ENCODE results near the gene CMPK1. TPM values are rescaled to one million over a fixed set of nuclear protein-coding genes. Genes with fewer than 3 reads are reported as not detected.

The CMPK1 gene
- total and polyA plus RNA-seq, 2 of the 8 experiments (the other 6 are each of a cell fraction or from before 2014, with no cell fraction given) = 6.0 to 36.9 TPM

DNA sequence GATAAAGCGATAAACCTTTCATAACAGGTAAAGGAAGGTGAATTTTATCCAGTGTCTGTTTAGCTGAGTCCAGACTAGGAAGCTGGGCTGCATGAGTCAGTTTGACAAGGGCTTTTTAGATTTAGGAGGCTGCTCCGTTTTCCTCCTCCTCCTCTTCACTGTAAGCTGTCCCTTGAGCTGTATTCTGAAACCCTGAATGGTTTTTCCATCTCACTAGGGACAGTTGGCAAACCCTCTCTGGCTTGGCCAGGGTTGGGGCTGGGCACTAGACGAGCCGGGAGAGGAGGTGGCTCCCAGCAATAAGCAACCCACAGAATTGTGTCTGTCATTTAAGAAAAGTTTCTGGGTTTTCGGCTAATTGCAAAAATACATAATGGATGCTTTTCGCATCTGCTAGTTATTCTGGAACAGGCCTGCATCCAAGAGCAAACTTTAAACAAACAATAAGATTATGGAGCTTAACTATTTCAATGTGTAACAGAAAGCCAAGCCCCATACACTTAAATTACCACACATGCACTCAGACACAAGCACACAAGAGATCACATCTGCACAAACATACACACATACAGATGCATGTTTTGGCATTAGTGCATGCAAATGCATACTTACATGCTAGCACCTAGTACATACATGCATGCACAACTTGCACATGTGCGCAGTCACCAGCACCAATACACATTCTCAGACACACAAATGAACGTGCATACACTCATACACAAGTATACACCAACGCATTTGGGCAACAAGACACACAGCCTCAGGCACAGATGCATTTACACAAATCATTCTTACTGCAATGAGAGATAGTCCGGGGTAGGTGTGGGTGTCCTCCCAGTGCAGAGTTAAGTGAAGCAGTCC, 54.7 kb downstream of the CMPK1 start:
- H3K14ac ChIP-seq (ENCODE audit: insufficient read length) = no peak overlapping the region
- no peaks in the 10 kb centered on the region for H3K4me1 ChIP-seq (replicated peaks in 1 of 4; ENCODE audit: control insufficient read depth in 3 of 4, insufficient read depth in 4 of 4, low read length in 3 of 4)
- no peak overlapping the region for H3K4me3 ChIP-seq (ENCODE audit: extremely low read depth in 1 of 4, insufficient read depth in 2 of 4, low read depth in 3 of 4, low read length in 4 of 4)
- H3K27ac ChIP-seq (ENCODE audit: low read depth, low read length) = no peak overlapping the region
- no peaks in the 10 kb centered on the region for H3K23me2 ChIP-seq (ENCODE audit: low read depth, low read length)
- H4K91ac ChIP-seq (replicated peaks; ENCODE audit: insufficient read length, low read length) = no peak overlapping the region
- no peaks in the 10 kb centered on the region for H3K36me3 ChIP-seq (ENCODE audit: control insufficient read depth in 2 of 4, insufficient read depth in 4 of 4, low read length in 3 of 4)
- FAIRE-seq = no peak
- POLR2A ChIA-PET (ENCODE audit: partially characterized antibody) = interaction anchor here (0.9 to 1.4 kb wide), 2 partner anchors 42 to 47 kb away, joined by 3 read pairs; no protein-coding TSS in a partner anchor
- no peak overlapping the region for H3K4me2 ChIP-seq (ENCODE audit: insufficient read depth in 1 of 2, low read depth in 2 of 2, low read length in 2 of 2)
- 61% methylated on average over 10 of the region's 10 CpGs; no CpG with 5 or more reads in 1 of the 2 experiments for WGBS, 2 experiments (ENCODE audit: extremely low coverage in 1 of 2, insufficient coverage in 1 of 2, insufficient read length in 1 of 2, insufficient replicate concordance in 2 of 2, low coverage in 1 of 2, low lambda C conversion rate in 2 of 2, missing lambda C conversion rate in 1 of 2)
- peaks cover 0 to 2% (median 0%) of the 10 kb centered on the region in 4 experiments; a peak in 2 of 7 replicates for H3K27me3 ChIP-seq (replicated peaks in 1 of 4; ENCODE audit: control insufficient read depth in 3 of 4, extremely low read depth in 1 of 4, insufficient read depth in 3 of 4, low read length in 3 of 4)
- TF ChIP-seq HDAC2 (IDR thresholded peaks at IDR 0.05; ENCODE audit: borderline replicate concordance in 1 of 2, low read depth in 2 of 2, low read length in 2 of 2) (no peak), TAF1 (IDR thresholded peaks at IDR 0.05; ENCODE audit: low read depth, low read length) (no peak)
- no peak overlapping the region for H2AFZ ChIP-seq (ENCODE audit: low read length)
- CTCF ChIA-PET (ENCODE audit: partially characterized antibody) = interaction anchor here (0.5 to 7.0 kb wide), 40 partner anchors 8 to 1018 kb away, joined by 3 to 139 read pairs (median 4); partner anchors contain the start of genes CMPK1 and FOXD2
- peaks cover 0 to 3% of the 10 kb centered on the region in 2 experiments for H4K20me1 ChIP-seq (replicated peaks in 1 of 2; ENCODE audit: control insufficient read depth in 1 of 2, insufficient read depth in 2 of 2, low read length in 2 of 2)
- no peak for DNase-seq (ENCODE audit: low read depth in 1 of 2, low spot score in 2 of 2)
- no peak overlapping the region for H2BK120ac ChIP-seq (replicated peaks; ENCODE audit: low read depth, low read length)
- no peaks in the 10 kb centered on the region for H3K79me2 ChIP-seq (ENCODE audit: control insufficient read depth in 1 of 2, insufficient read depth in 2 of 2, low read length in 2 of 2)
- no peak overlapping the region for H3K23ac ChIP-seq (ENCODE audit: insufficient read length)
- H3K9me3 ChIP-seq (ENCODE audit: insufficient read depth in 2 of 2, low read depth in 1 of 2, low read length in 1 of 2) = no peaks in the 10 kb centered on the region
- H4K8ac ChIP-seq (ENCODE audit: extremely low read depth, insufficient read depth, low read length) = no peak overlapping the region
- no peak overlapping the region for H3K9ac ChIP-seq (replicated peaks in 1 of 4; ENCODE audit: extremely low read depth in 1 of 4, low read depth in 3 of 4, low read length in 3 of 4)
- no peak overlapping the region for H2AK5ac ChIP-seq (ENCODE audit: low read depth, low read length)
- no peak overlapping the region for H2BK20ac ChIP-seq (ENCODE audit: low read length)
- H3K79me1 ChIP-seq (ENCODE audit: low read depth, low read length) = no peaks in the 10 kb centered on the region
- H2BK15ac ChIP-seq (ENCODE audit: low read length) = no peak overlapping the region
- H4K5ac ChIP-seq (ENCODE audit: insufficient read length, low read depth, low read length) = no peak overlapping the region
- no peak overlapping the region for H3K4ac ChIP-seq (replicated peaks; ENCODE audit: insufficient read length, low read depth, low read length)
- H3K18ac ChIP-seq (ENCODE audit: extremely low read depth, low read length) = no peak overlapping the region
- no peak overlapping the region for H2BK12ac ChIP-seq (ENCODE audit: low read depth, low read length)
- H2BK5ac ChIP-seq (ENCODE audit: low read depth, low read length) = no peak overlapping the region
- H3K56ac ChIP-seq (replicated peaks; ENCODE audit: insufficient read length, low read depth, low read length) = no peak overlapping the region
